SH-SY5Y (cell line): ENCODE results near the gene P2RX4.

ENCODE experiments used
- GATA2 ChIP-seq: IDR thresholded peaks from 2 replicates; pipeline ENCODE4 v1.6.1; 2011; ENCODE audit warnings: mild to moderate bottlenecking, low read depth, low read length
- GATA3 ChIP-seq: IDR thresholded peaks from 2 replicates; pipeline ENCODE4 v1.6.1; 2011; ENCODE audit warnings: low read depth, mild to moderate bottlenecking, low read length, moderate library complexity

- no peak for TF ChIP-seq GATA2
- no peak for TF ChIP-seq GATA3
These were observed 72.3 kb downstream of the P2RX4 start for GRCh38 chr12:121282072-121282742.
